AG20443 (cell line): ENCODE results near the gene SPCS1.
A peak's percentile ranks its signal among the peaks of the same experiment; 100 is the strongest.

Source experiments
- DNase-seq: peaks from one replicate; pipeline ENCODE4 v3.0.0; 2012; ENCODE audit warnings: low spot score, mixed read lengths

SPCS1 gene

GRCh38 chr3:52730681-52731080, 24.8 kb downstream of the SPCS1 start:
- DNase-seq = no peak

- no peak for DNase-seq
Observed at GRCh38 chr3:52731590-52731989, 25.7 kb downstream of the SPCS1 start.

- DNase-seq = no peak
Observed at GRCh38 chr3:52733256-52733891, 27.5 kb downstream of the SPCS1 start.

GRCh38 chr3:52739730-52740129, 33.8 kb downstream of the SPCS1 start:
- no peak for DNase-seq

- DNase-seq = peak; percentile 62
Observed at GRCh38 chr3:52742418-52743041, 36.6 kb downstream of the SPCS1 start.

- peak; percentile 6 for DNase-seq
Observed at GRCh38 chr3:52743152-52743551, 37.2 kb downstream of the SPCS1 start.

- DNase-seq = no peak
Observed at GRCh38 chr3:52743721-52744120, 37.8 kb downstream of the SPCS1 start.

- no peak for DNase-seq
Observed at GRCh38 chr3:52752045-52752660, 46.2 kb downstream of the SPCS1 start.

- no peak for DNase-seq
Observed at GRCh38 chr3:52754373-52754772, 48.5 kb downstream of the SPCS1 start.

GRCh38 chr3:52756141-52756540, 50.2 kb downstream of the SPCS1 start:
- DNase-seq = no peak
